NOMO-1 treated with dmso at 0.1 percent for 144 hours (cell line): ENCODE results near the gene ZNF184.

Experiments used
- DNase-seq: peaks from one replicate; lab custom pipeline; 2025; ENCODE audit not compliant: unreplicated experiment; lab: John Stamatoyannopoulos, UW

ZNF184 gene

GRCh38 chr6:27472617-27473400 lies at the start of gene ZNF184:
ZNF184 (minus strand) TSS chr6:27473105; CDS start chr6:27472294, 811 bp downstream.
- peak; percentile 97 for DNase-seq

- peak; percentile 85 for DNase-seq
Measured at GRCh38 chr6:27518881-27519795, 46.2 kb upstream of the ZNF184 start.

GRCh38 chr6:27517928-27518787 lies 45.3 kb upstream of the ZNF184 start:
- peak; percentile 31 for DNase-seq

- no peak for DNase-seq
Measured at GRCh38 chr6:27517238-27517637, 44.3 kb upstream of the ZNF184 start.

GRCh38 chr6:27514906-27515495 lies 42.1 kb upstream of the ZNF184 start:
- no peak for DNase-seq

DNA sequence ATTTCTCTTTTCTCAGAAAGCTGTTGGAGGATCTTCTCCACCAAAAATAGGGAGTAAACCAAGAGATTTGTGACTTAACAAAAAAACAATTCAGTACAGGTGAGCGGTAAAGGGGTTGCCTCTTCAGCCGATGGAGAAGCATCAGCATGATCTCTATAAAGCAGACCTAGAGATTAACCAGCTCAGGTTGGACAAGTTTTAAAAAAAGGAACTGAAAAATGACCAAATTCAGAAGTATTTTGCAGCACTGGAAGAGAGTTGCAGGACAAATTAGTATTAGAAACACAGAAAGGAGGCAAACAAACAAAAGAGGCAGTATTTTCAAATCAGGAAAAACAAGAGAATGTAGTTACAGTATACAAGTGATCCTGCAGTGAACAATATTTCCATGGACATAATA lies 39.6 kb upstream of the ZNF184 start:
- DNase-seq = no peak

DNA sequence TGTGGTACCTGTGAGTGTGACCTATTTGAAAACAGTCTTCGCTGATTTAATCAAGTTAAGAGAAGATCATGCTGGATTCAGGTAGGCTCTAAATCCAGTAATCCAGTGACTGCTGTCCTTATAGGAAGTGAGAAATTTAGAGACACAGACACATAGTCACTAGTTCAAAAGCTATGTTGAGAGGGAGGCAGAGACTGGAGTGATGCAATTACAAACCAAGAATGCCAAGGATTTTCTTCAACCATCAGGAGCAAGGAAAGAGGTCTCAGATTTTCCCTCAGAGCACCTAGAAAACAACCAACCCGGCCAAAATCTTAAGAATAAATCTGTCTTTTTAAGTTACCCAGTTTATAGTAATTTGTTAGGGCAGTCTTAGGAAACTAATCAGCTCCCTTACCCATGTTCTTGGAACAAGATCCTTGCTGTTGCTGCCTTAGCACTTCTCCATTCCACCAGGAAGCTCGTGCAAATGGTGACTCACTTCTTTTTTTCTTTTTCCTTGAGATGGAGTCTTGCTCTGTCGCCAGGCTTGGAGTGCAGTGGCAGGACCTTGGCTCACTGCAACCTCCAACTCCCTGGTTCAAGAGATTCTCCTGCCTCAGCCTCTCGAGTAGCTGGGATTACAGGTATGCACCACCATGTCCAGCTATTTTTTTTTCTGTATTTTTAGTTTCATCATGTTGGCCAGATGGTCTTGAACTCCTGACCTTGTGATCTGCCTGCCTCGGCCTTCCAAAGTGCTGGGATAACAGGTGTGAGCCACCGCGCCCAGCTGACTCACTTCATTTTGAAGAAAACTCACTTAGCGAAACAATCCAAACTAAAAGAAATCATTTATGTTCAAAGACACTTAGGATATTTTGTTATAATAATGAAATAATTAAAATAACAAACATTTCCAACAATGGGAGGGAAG lies 34.4 kb upstream of the ZNF184 start:
- DNase-seq = no peak

GRCh38 chr6:27505209-27506027 lies 32.5 kb upstream of the ZNF184 start:
- DNase-seq = no peak

GRCh38 chr6:27503436-27504030 lies 30.6 kb upstream of the ZNF184 start:
- DNase-seq = peak; percentile 23

DNA sequence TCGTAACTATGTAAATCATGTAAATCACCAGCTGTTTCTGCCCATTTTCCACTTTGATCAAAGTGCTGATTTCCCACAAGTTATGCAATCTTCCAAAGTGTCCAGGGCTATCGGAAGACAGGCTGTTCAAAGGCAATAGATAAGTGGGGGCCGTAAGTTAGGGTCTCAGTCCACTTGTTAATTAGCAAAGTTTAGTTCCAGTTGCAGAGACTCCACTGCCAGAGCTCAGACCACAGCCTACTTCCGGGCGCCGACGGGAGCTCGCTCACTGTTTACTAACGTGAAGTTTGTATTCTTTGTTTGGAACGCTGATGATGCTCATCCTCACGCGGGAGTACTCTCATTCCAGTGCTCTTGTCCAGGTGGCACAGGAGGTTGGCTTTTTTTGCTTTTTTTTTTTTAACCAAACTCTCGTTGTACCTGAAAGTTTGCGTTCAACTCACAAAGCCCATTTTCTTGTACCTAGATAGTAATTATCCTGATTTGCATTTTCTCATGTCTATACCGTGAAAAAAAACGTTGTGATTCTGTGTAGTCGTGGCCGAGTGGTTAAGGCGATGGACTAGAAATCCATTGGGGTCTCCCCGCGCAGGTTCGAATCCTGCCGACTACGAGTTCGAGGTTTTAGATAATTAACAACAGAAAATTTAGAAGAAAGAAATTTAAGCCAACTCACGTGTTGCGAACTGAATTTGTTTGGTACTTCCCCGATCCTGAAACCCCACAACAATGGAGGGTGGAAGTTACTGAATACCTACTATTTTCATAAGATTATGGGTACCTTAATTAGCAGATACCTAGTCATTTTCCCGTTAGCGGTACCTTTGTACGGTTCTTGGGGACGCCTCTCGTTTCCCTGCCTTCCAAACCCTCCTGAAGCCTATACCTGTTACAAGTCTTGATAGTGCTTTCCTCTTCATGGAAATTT lies 29.9 kb upstream of the ZNF184 start:
- DNase-seq = peak; percentile 55

- DNase-seq = no peak
Measured at GRCh38 chr6:27501187-27501586, 28.3 kb upstream of the ZNF184 start.

DNA sequence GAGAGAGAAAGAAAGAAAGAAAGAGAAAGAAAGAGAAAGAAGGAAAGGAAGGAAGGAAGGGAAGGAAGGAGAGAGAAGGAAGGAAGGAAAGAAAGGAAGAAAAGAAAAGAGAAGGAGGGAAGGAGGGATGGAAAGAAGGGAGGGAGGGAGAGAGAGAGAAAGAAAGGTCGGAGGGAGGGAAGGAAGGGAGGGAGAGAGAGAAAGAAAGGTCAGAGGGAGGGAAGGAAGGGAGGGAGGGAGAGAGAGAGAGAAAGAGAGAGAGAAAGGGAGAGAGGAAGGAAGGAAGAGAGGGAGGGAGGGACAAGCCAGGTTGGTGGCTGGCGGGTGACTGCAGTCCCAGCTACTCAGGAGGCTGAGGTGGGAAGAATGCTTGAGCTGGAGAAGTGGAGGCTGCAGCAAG lies 27.3 kb upstream of the ZNF184 start:
- DNase-seq = no peak

GRCh38 chr6:27495386-27496135 lies 22.7 kb upstream of the ZNF184 start:
- DNase-seq = no peak

DNA sequence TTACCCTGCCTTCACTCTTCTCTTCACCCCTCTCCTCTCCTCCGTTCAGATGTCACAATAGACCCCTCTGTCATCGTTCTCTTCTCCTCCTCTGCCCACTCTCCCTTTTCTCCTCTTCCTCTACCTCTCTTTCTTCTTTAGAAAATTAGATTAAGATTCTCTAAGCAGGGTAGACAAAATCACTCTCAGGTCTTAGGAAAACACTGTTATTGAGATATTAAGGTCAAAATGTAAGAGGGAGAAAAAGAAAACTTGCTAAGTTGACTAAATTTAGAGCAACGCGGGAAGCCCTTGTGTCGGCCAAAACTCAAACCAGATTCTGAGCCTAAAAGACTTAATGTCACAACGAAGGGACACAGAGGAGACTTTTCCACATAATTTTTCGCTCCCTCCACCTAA lies 22.1 kb upstream of the ZNF184 start:
- no peak for DNase-seq

DNA sequence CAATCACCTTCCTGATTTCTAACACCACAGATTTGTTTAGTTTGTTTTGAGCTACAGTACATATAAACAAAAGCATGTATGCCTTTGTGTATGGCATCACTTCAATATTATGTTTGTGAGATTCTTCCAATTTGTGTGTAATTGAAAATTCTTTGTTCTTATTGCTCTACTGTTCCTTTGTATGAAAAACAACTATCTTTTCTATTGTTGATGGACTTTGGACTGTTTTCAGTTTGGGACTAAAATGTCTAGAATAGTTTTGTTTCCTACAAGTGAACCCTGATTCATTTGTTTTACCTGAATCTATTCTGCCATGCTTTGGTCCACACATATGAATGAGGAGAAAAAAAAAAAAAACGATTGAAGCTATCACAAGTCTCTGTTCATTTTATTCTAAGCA lies 21.2 kb upstream of the ZNF184 start:
- DNase-seq = no peak

- no peak for DNase-seq
Measured at GRCh38 chr6:27492631-27493190, 19.8 kb upstream of the ZNF184 start.
